HCT116 (cell line): ENCODE results near the gene TOR4A.

Experiments used
- CEBPB ChIP-seq: IDR thresholded peaks from 2 replicates; pipeline ENCODE4 v1.6.1; 2012; ENCODE audit warnings: low read depth
- CTCF ChIP-seq, 3 experiments: fragments of 200-600 bp in 1 of 3; sonication (generic) in 1 of 3; IDR thresholded peaks in 2 of 3; conservative IDR thresholded peaks in 1 of 3; 2 replicates each; pipeline ENCODE4 v1.5.1; 2012 to 2017; ENCODE audit warnings: low read depth in 2 of 3, low read length in 2 of 3, antibody characterized with exemption in 1 of 3, borderline replicate concordance in 1 of 3, control low read depth in 1 of 3, mild to moderate bottlenecking in 1 of 3, mixed read lengths in 1 of 3, mixed run types in 1 of 3, moderate library complexity in 1 of 3; ENCODE audit not compliant: insufficient read depth in 1 of 3
- EZH2 ChIP-seq: fragments of 200-600 bp; sonication (generic); IDR thresholded peaks from 2 replicates; pipeline ENCODE4 v1.6.1; 2017; ENCODE audit warnings: antibody characterized with exemption, mixed run types
- EZH2phosphoT487 ChIP-seq: fragments of 200-600 bp; IDR thresholded peaks from 2 replicates; pipeline ENCODE4 v1.6.1; 2018; ENCODE audit warnings: antibody characterized with exemption, borderline replicate concordance
- POLR2A ChIP-seq: IDR thresholded peaks from 2 replicates; pipeline ENCODE4 v1.7.0; 2011; ENCODE audit warnings: borderline replicate concordance; ENCODE audit not compliant: insufficient read depth, insufficient read length; ENCODE audit errors: extremely low read depth
- POLR2AphosphoS5 ChIP-seq: IDR thresholded peaks from 2 replicates; pipeline ENCODE4 v1.6.1; 2011; ENCODE audit warnings: mild to moderate bottlenecking, low read depth, low read length, moderate library complexity
- RAD21 ChIP-seq: IDR thresholded peaks from 2 replicates; pipeline ENCODE4 v1.6.1; 2012; ENCODE audit warnings: low read depth, mild to moderate bottlenecking
- ZBTB33 ChIP-seq: IDR thresholded peaks from 2 replicates; pipeline ENCODE4 v1.6.1; 2011; ENCODE audit warnings: mild to moderate bottlenecking, low read length, moderate library complexity; ENCODE audit not compliant: insufficient replicate concordance; ENCODE audit errors: extremely low read depth
- TF ChIP-seq, protein P1 (sequence below): IDR thresholded peaks from 2 replicates; pipeline ENCODE4 v1.6.1; 2012

GRCh38 chr9:137266585-137267453 is 10.7 kb upstream of the TOR4A start:
- TF ChIP-seq POLR2A, result no peak
- TF ChIP-seq RAD21, result no peak
- TF ChIP-seq CTCF (IDR thresholded peaks at IDR 0.05 in 2 of 3, conservative IDR thresholded peaks at IDR 0.05 in 1 of 3; ENCODE audit: borderline replicate concordance in 1 of 3, insufficient read depth in 1 of 3, low read depth in 2 of 3, low read length in 2 of 3), result no peak
- TF ChIP-seq POLR2AphosphoS5, result no peak
- no peak for TF ChIP-seq CEBPB
- TF ChIP-seq EZH2, result no peak
- TF ChIP-seq, protein P1, sequence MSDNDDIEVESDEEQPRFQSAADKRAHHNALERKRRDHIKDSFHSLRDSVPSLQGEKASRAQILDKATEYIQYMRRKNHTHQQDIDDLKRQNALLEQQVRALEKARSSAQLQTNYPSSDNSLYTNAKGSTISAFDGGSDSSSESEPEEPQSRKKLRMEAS, result no peak
- TF ChIP-seq ZBTB33, result no peak
- TF ChIP-seq EZH2phosphoT487, result no peak
